H1 (cell line): ENCODE measurements around the gene ANKRD12. TPM values are rescaled to one million over a fixed set of nuclear protein-coding genes. Genes with fewer than 3 reads are reported as not detected.

Source experiments
- CTCF ChIA-PET: fragments of 300-600 bp; sonication (Branson Sonifier 250); formaldehyde crosslinking; loops from one replicate; lab custom pipeline; 2021; ENCODE audit not compliant: partially characterized antibody; lab: Charles Lee
- POLR2A ChIA-PET: fragments of 300-600 bp; sonication (Branson Sonifier 250); formaldehyde crosslinking; loops from one replicate; lab custom pipeline; 2021; ENCODE audit warnings: inconsistent platforms; ENCODE audit not compliant: partially characterized antibody; lab: Charles Lee
- DNase-seq, 2 experiments: peaks; one replicate each; pipeline versions ENCODE4 v3.0.0 to v3.0.0-alpha.2; 2010 to 2022; ENCODE audit warnings: low spot score in 2 of 2, low read depth in 1 of 2, mixed read lengths in 1 of 2
- FAIRE-seq: peaks from 2 replicates; lab custom pipeline; 2011; peaks lifted over from hg19 to GRCh38; lab: Jason Lieb, UNC
- H2AFZ ChIP-seq: 2 replicates; pipeline ENCODE4 v1.8.1; 2012; ENCODE audit warnings: low read length, inconsistent platforms
- H2AK5ac ChIP-seq: 2 replicates; pipeline ENCODE4 v1.6.1; 2013; ENCODE audit warnings: low read depth, low read length
- H2BK120ac ChIP-seq: replicated peaks from 2 replicates; pipeline ENCODE3; 2013; ENCODE audit warnings: low read depth, low read length, inconsistent platforms
- H2BK12ac ChIP-seq: 2 replicates; pipeline ENCODE4 v1.6.1; 2013; ENCODE audit warnings: low read depth, low read length
- H2BK15ac ChIP-seq: 2 replicates; pipeline ENCODE4 v1.6.1; 2013; ENCODE audit warnings: low read length
- H2BK20ac ChIP-seq: 2 replicates; pipeline ENCODE4 v1.6.1; 2013; ENCODE audit warnings: low read length
- H2BK5ac ChIP-seq: 2 replicates; pipeline ENCODE4 v1.6.1; 2013; ENCODE audit warnings: low read depth, low read length
- H3K14ac ChIP-seq: 2 replicates; pipeline ENCODE4 v1.6.1; 2013; ENCODE audit warnings: inconsistent platforms; ENCODE audit not compliant: insufficient read length
- H3K18ac ChIP-seq: 2 replicates; pipeline ENCODE4 v1.6.1; 2013; ENCODE audit warnings: low read length; ENCODE audit errors: extremely low read depth
- H3K23ac ChIP-seq: 2 replicates; pipeline ENCODE4 v1.6.1; 2013; ENCODE audit warnings: inconsistent platforms; ENCODE audit not compliant: insufficient read length
- H3K23me2 ChIP-seq: 2 replicates; pipeline ENCODE4 v1.6.1; 2013; ENCODE audit warnings: low read depth, low read length
- H3K27ac ChIP-seq: 2 replicates; pipeline ENCODE4 v1.6.1; 2011; ENCODE audit warnings: low read depth, low read length, inconsistent platforms
- H3K27me3 ChIP-seq, 4 experiments: replicated peaks in 1 of 4; 1 replicate in 1 of 4; 2 replicates in 3 of 4; pipeline versions ENCODE4 v1.6.1 to v1.8.1; 2011 to 2013; ENCODE audit warnings: low read length in 3 of 4, mild to moderate bottlenecking in 3 of 4, inconsistent platforms in 2 of 4, mixed read lengths in 2 of 4, moderate library complexity in 1 of 4; ENCODE audit not compliant: control insufficient read depth in 3 of 4, insufficient read depth in 3 of 4; ENCODE audit errors: extremely low read depth in 1 of 4
- H3K36me3 ChIP-seq, 4 experiments: 2 replicates each; pipeline versions ENCODE4 v1.6.1 to v1.8.1; 2011 to 2013; ENCODE audit warnings: mild to moderate bottlenecking in 4 of 4, low read length in 3 of 4, moderate library complexity in 2 of 4, control low read depth in 1 of 4, inconsistent platforms in 1 of 4; ENCODE audit not compliant: insufficient read depth in 4 of 4, control insufficient read depth in 2 of 4
- H3K4ac ChIP-seq: replicated peaks from 2 replicates; pipeline ENCODE3; 2013; ENCODE audit warnings: low read length, low read depth, mixed read lengths, inconsistent platforms; ENCODE audit not compliant: insufficient read length
- H3K4me1 ChIP-seq, 4 experiments: replicated peaks in 1 of 4; 1 replicate in 1 of 4; 2 replicates in 3 of 4; pipeline versions ENCODE4 v1.6.1 to v1.8.1; 2011 to 2013; ENCODE audit warnings: low read length in 3 of 4, inconsistent platforms in 2 of 4, mixed read lengths in 1 of 4; ENCODE audit not compliant: insufficient read depth in 4 of 4, control insufficient read depth in 3 of 4
- H3K4me2 ChIP-seq, 2 experiments: 2 replicates each; pipeline versions ENCODE4 v1.6.1 to v1.8.1; 2011 to 2013; ENCODE audit warnings: low read depth in 2 of 2, low read length in 2 of 2, control low read depth in 1 of 2, inconsistent platforms in 1 of 2, mild to moderate bottlenecking in 1 of 2; ENCODE audit not compliant: insufficient read depth in 1 of 2
- H3K4me3 ChIP-seq, 4 experiments: fragments of 200-600, 300-600 bp in 1 of 4; sonication (generic), shearing (Covaris generic), sonication (Bioruptor Twin) in 1 of 4; 2 replicates each; pipeline versions ENCODE4 v1.5.1 to v1.8.1; 2011 to 2016; ENCODE audit warnings: low read length in 4 of 4, low read depth in 3 of 4, control low read depth in 2 of 4, inconsistent platforms in 2 of 4, mild to moderate bottlenecking in 2 of 4, mixed read lengths in 1 of 4, moderate library complexity in 1 of 4; ENCODE audit not compliant: insufficient read depth in 2 of 4; ENCODE audit errors: extremely low read depth in 1 of 4
- H3K56ac ChIP-seq: replicated peaks from 2 replicates; pipeline ENCODE3; 2013; ENCODE audit warnings: low read depth, mild to moderate bottlenecking, mixed read lengths, low read length, inconsistent platforms; ENCODE audit not compliant: insufficient read length
- H3K79me1 ChIP-seq: 2 replicates; pipeline ENCODE4 v1.6.1; 2013; ENCODE audit warnings: low read depth, low read length, control low read depth
- H3K79me2 ChIP-seq, 2 experiments: 2 replicates each; pipeline versions ENCODE4 v1.6.1 to v1.8.1; 2012 to 2013; ENCODE audit warnings: low read length in 2 of 2, mild to moderate bottlenecking in 2 of 2, inconsistent platforms in 1 of 2; ENCODE audit not compliant: insufficient read depth in 2 of 2, control insufficient read depth in 1 of 2
- H3K9ac ChIP-seq, 4 experiments: replicated peaks in 1 of 4; 1 replicate in 1 of 4; 2 replicates in 3 of 4; pipeline versions ENCODE4 v1.6.1 to v1.8.1; 2011 to 2013; ENCODE audit warnings: low read depth in 3 of 4, low read length in 3 of 4, control low read depth in 2 of 4, mild to moderate bottlenecking in 2 of 4, moderate library complexity in 2 of 4, inconsistent platforms in 1 of 4; ENCODE audit errors: extremely low read depth in 1 of 4
- H3K9me3 ChIP-seq, 2 experiments: 2 replicates each; pipeline versions ENCODE4 v1.6.1 to v1.8.1; 2012 to 2013; ENCODE audit warnings: mild to moderate bottlenecking in 2 of 2, moderate library complexity in 2 of 2, control low read depth in 1 of 2, inconsistent platforms in 1 of 2, low read depth in 1 of 2, low read length in 1 of 2, mixed read lengths in 1 of 2; ENCODE audit not compliant: insufficient read depth in 2 of 2
- H4K20me1 ChIP-seq, 2 experiments: replicated peaks in 1 of 2; 2 replicates each; pipeline versions ENCODE3 to v1.8.1; 2011 to 2013; ENCODE audit warnings: inconsistent platforms in 2 of 2, low read length in 2 of 2, mild to moderate bottlenecking in 1 of 2; ENCODE audit not compliant: insufficient read depth in 2 of 2, control insufficient read depth in 1 of 2
- H4K5ac ChIP-seq: 2 replicates; pipeline ENCODE4 v1.6.1; 2013; ENCODE audit warnings: low read length, low read depth, mixed read lengths, inconsistent platforms; ENCODE audit not compliant: insufficient read length
- H4K8ac ChIP-seq: 2 replicates; pipeline ENCODE4 v1.8.0; 2013; ENCODE audit warnings: mild to moderate bottlenecking, moderate library complexity, low read length, inconsistent platforms; ENCODE audit not compliant: insufficient read depth; ENCODE audit errors: extremely low read depth
- H4K91ac ChIP-seq: replicated peaks from 2 replicates; pipeline ENCODE3; 2013; ENCODE audit warnings: low read length, mixed read lengths, inconsistent platforms; ENCODE audit not compliant: insufficient read length
- KDM4A ChIP-seq: IDR thresholded peaks from one replicate; pipeline ENCODE4 v1.7.1; 2012; ENCODE audit warnings: low read depth, mild to moderate bottlenecking, moderate library complexity, low read length, inconsistent platforms; ENCODE audit not compliant: severe bottlenecking
- POLR2A ChIP-seq, 2 experiments: IDR thresholded peaks; 1 replicate in 1 of 2; 2 replicates in 1 of 2; pipeline ENCODE4 v1.6.1; 2011; ENCODE audit warnings: low read depth in 2 of 2, low read length in 2 of 2, mild to moderate bottlenecking in 2 of 2; ENCODE audit errors: control extremely low read depth in 1 of 2
- RFX5 ChIP-seq: IDR thresholded peaks from 2 replicates; pipeline ENCODE4 v1.6.1; 2011; ENCODE audit warnings: low read depth, low read length, improper control_type of control experiment, borderline replicate concordance
- SIX5 ChIP-seq: IDR thresholded peaks from 2 replicates; pipeline ENCODE4 v1.6.1; 2011; ENCODE audit warnings: mild to moderate bottlenecking, low read depth, low read length
- TAF7 ChIP-seq: optimal IDR thresholded peaks from 2 replicates; pipeline ENCODE3; 2011; ENCODE audit warnings: low read depth, mild to moderate bottlenecking, inconsistent platforms, low read length, moderate library complexity, borderline replicate concordance
- WGBS, 2 experiments: shearing (Covaris generic) in 1 of 2; methylation state at CpG; one replicate each; pipeline versions ENCODE4 v1.1.6 to v1.1.7; 2013 to 2015; ENCODE audit warnings: low lambda C conversion rate in 2 of 2, mixed read lengths in 2 of 2, inconsistent platforms in 1 of 2, low coverage in 1 of 2, missing lambda C conversion rate in 1 of 2; ENCODE audit not compliant: insufficient replicate concordance in 2 of 2, insufficient coverage in 1 of 2, insufficient read length in 1 of 2; ENCODE audit errors: extremely low coverage in 1 of 2, missing lambda C conversion rate in 1 of 2; 5-methylcytosine and 5-hydroxymethylcytosine counted together
- polyA plus RNA-seq, 7 experiments: library from polyadenylated mRNA; depleted of rRNA in 3 of 7; stranded (reverse) in 5 of 7; unstranded in 2 of 7; fragments of >200 nt in 5 of 7; fragments of 200-250 nt in 2 of 7; gene quantifications; 1 replicate in 5 of 7; 2 replicates in 1 of 7; 4 replicates in 1 of 7; pipeline versions ENCODE4 v1.2.1 to v1.2.3, GENCODE V29; 2011 to 2013; ENCODE audit warnings: missing spikeins in 2 of 7, mixed read lengths in 2 of 7
- total RNA-seq: library from RNA; stranded (reverse); fragmentation: NEBNext Ultra II Directional; extraction: Animal tissue kit (Norgen Biotek cat#: 25700); gene quantifications from 2 replicates; pipeline ENCODE4 v1.2.1, GENCODE V29; 2021

The ANKRD12 gene
- total and polyA plus RNA-seq, 2 of the 8 experiments (the other 6 are each of a cell fraction or from before 2014, with no cell fraction given): 2.6 to 37.9 TPM

GRCh38 chr18:9137168-9138066 lies 836 bp downstream of the ANKRD12 start:
- H3K36me3 ChIP-seq: peaks cover 2 to 26% (median 4%) of the 10 kb centered on the region in 4 experiments; a peak in 3 of 8 replicates
- CTCF ChIA-PET: interaction anchor here (1.2 to 1.5 kb wide), 2 partner anchors 10 to 101 kb away, joined by 3 to 6 read pairs; no protein-coding TSS in a partner anchor
- H3K23me2 ChIP-seq: peaks cover 8% of the 10 kb centered on the region
- H3K23ac ChIP-seq: no peak overlapping the region
- FAIRE-seq: no peak
- no peaks in the 10 kb centered on the region for H3K9me3 ChIP-seq
- H2BK12ac ChIP-seq: no peak overlapping the region
- H4K8ac ChIP-seq: no peak overlapping the region
- H3K14ac ChIP-seq: no peak overlapping the region
- no peak overlapping the region for H2BK120ac ChIP-seq
- POLR2A ChIA-PET: interaction anchor here (1.3 to 4.4 kb wide), 6 partner anchors 11 to 197 kb away, joined by 6 to 44 read pairs (median 26); partner anchors contain the start of genes NDUFV2 and TWSG1
- H3K4me2 ChIP-seq: peak overlapping the region; percentile 88 to 93
- peaks cover 0 to 6% (median 1%) of the 10 kb centered on the region in 4 experiments; a peak in 2 of 7 replicates for H3K4me1 ChIP-seq
- no peak overlapping the region for H3K18ac ChIP-seq
- H3K4ac ChIP-seq: no peak overlapping the region
- H3K27me3 ChIP-seq: no peaks in the 10 kb centered on the region
- peaks cover 0 to 9% of the 10 kb centered on the region in 2 experiments for H4K20me1 ChIP-seq
- no peak overlapping the region for H4K91ac ChIP-seq
- no peak overlapping the region for H2BK15ac ChIP-seq
- no peak overlapping the region for H2AK5ac ChIP-seq
- peak overlapping the region; percentile 60 to 84 (median 76) for H3K9ac ChIP-seq
- no peak overlapping the region for H4K5ac ChIP-seq
- H3K27ac ChIP-seq: peak overlapping the region; percentile 72; the same call in 1 of the 2 replicates
- H3K79me2 ChIP-seq: peaks cover 7 to 52% of the 10 kb centered on the region in 2 experiments
- H3K56ac ChIP-seq: no peak overlapping the region
- no peak overlapping the region for H2BK20ac ChIP-seq
- H2AFZ ChIP-seq: peak overlapping the region; percentile 88
- H3K4me3 ChIP-seq: peak overlapping the region; percentile 79 to 95 (median 85)
- H2BK5ac ChIP-seq: no peak overlapping the region; the same call in 1 of the 2 replicates
- peaks cover 4% of the 10 kb centered on the region; the same call in 1 of the 2 replicates for H3K79me1 ChIP-seq
- 4% methylated on average over 44 of the region's 95 CpGs; no CpG with 5 or more reads in 1 of the 2 experiments for WGBS, 2 experiments
- peak in 1 of 2 experiments; percentile 64 for DNase-seq
- TF ChIP-seq SIX5 (no peak), KDM4A (no peak), TAF7 (no peak), RFX5 (no peak), POLR2A (IDR thresholded peaks at IDR 0.05; ENCODE audit: control extremely low read depth in 1 of 2, low read depth in 2 of 2, low read length in 2 of 2) (peak in 1 of 2 experiments; percentile 28; a peak in 1 of 3 replicates)
